H1 (cell line): Measurements from ENCODE around the gene LARP4B. TPM values are rescaled to one million over a fixed set of nuclear protein-coding genes. Genes with fewer than 3 reads are reported as not detected.

Experiments
- CTCF ChIA-PET: fragments of 300-600 bp; sonication (Branson Sonifier 250); formaldehyde crosslinking; loops from one replicate; lab custom pipeline; 2021; ENCODE audit not compliant: partially characterized antibody; lab: Charles Lee
- POLR2A ChIA-PET: fragments of 300-600 bp; sonication (Branson Sonifier 250); formaldehyde crosslinking; loops from one replicate; lab custom pipeline; 2021; ENCODE audit warnings: inconsistent platforms; ENCODE audit not compliant: partially characterized antibody; lab: Charles Lee
- DNase-seq, 2 experiments: peaks; one replicate each; pipeline versions ENCODE4 v3.0.0 to v3.0.0-alpha.2; 2010 to 2022; ENCODE audit warnings: low spot score in 2 of 2, low read depth in 1 of 2, mixed read lengths in 1 of 2
- FAIRE-seq: peaks from 2 replicates; lab custom pipeline; 2011; peaks lifted over from hg19 to GRCh38; lab: Jason Lieb, UNC
- H2AFZ ChIP-seq: 2 replicates; pipeline ENCODE4 v1.8.1; 2012; ENCODE audit warnings: low read length, inconsistent platforms
- H2AK5ac ChIP-seq: 2 replicates; pipeline ENCODE4 v1.6.1; 2013; ENCODE audit warnings: low read depth, low read length
- H2BK120ac ChIP-seq: replicated peaks from 2 replicates; pipeline ENCODE3; 2013; ENCODE audit warnings: low read depth, low read length, inconsistent platforms
- H2BK12ac ChIP-seq: 2 replicates; pipeline ENCODE4 v1.6.1; 2013; ENCODE audit warnings: low read depth, low read length
- H2BK15ac ChIP-seq: 2 replicates; pipeline ENCODE4 v1.6.1; 2013; ENCODE audit warnings: low read length
- H2BK20ac ChIP-seq: 2 replicates; pipeline ENCODE4 v1.6.1; 2013; ENCODE audit warnings: low read length
- H2BK5ac ChIP-seq: 2 replicates; pipeline ENCODE4 v1.6.1; 2013; ENCODE audit warnings: low read depth, low read length
- H3K14ac ChIP-seq: 2 replicates; pipeline ENCODE4 v1.6.1; 2013; ENCODE audit warnings: inconsistent platforms; ENCODE audit not compliant: insufficient read length
- H3K18ac ChIP-seq: 2 replicates; pipeline ENCODE4 v1.6.1; 2013; ENCODE audit warnings: low read length; ENCODE audit errors: extremely low read depth
- H3K23ac ChIP-seq: 2 replicates; pipeline ENCODE4 v1.6.1; 2013; ENCODE audit warnings: inconsistent platforms; ENCODE audit not compliant: insufficient read length
- H3K23me2 ChIP-seq: 2 replicates; pipeline ENCODE4 v1.6.1; 2013; ENCODE audit warnings: low read depth, low read length
- H3K27ac ChIP-seq: 2 replicates; pipeline ENCODE4 v1.6.1; 2011; ENCODE audit warnings: low read depth, low read length, inconsistent platforms
- H3K27me3 ChIP-seq, 4 experiments: replicated peaks in 1 of 4; 1 replicate in 1 of 4; 2 replicates in 3 of 4; pipeline versions ENCODE4 v1.6.1 to v1.8.1; 2011 to 2013; ENCODE audit warnings: low read length in 3 of 4, mild to moderate bottlenecking in 3 of 4, inconsistent platforms in 2 of 4, mixed read lengths in 2 of 4, moderate library complexity in 1 of 4; ENCODE audit not compliant: control insufficient read depth in 3 of 4, insufficient read depth in 3 of 4; ENCODE audit errors: extremely low read depth in 1 of 4
- H3K36me3 ChIP-seq, 4 experiments: 2 replicates each; pipeline versions ENCODE4 v1.6.1 to v1.8.1; 2011 to 2013; ENCODE audit warnings: mild to moderate bottlenecking in 4 of 4, low read length in 3 of 4, moderate library complexity in 2 of 4, control low read depth in 1 of 4, inconsistent platforms in 1 of 4; ENCODE audit not compliant: insufficient read depth in 4 of 4, control insufficient read depth in 2 of 4
- H3K4ac ChIP-seq: replicated peaks from 2 replicates; pipeline ENCODE3; 2013; ENCODE audit warnings: low read length, low read depth, mixed read lengths, inconsistent platforms; ENCODE audit not compliant: insufficient read length
- H3K4me1 ChIP-seq, 4 experiments: replicated peaks in 1 of 4; 1 replicate in 1 of 4; 2 replicates in 3 of 4; pipeline versions ENCODE4 v1.6.1 to v1.8.1; 2011 to 2013; ENCODE audit warnings: low read length in 3 of 4, inconsistent platforms in 2 of 4, mixed read lengths in 1 of 4; ENCODE audit not compliant: insufficient read depth in 4 of 4, control insufficient read depth in 3 of 4
- H3K4me2 ChIP-seq, 2 experiments: 2 replicates each; pipeline versions ENCODE4 v1.6.1 to v1.8.1; 2011 to 2013; ENCODE audit warnings: low read depth in 2 of 2, low read length in 2 of 2, control low read depth in 1 of 2, inconsistent platforms in 1 of 2, mild to moderate bottlenecking in 1 of 2; ENCODE audit not compliant: insufficient read depth in 1 of 2
- H3K4me3 ChIP-seq, 4 experiments: fragments of 200-600, 300-600 bp in 1 of 4; sonication (generic), shearing (Covaris generic), sonication (Bioruptor Twin) in 1 of 4; 2 replicates each; pipeline versions ENCODE4 v1.5.1 to v1.8.1; 2011 to 2016; ENCODE audit warnings: low read length in 4 of 4, low read depth in 3 of 4, control low read depth in 2 of 4, inconsistent platforms in 2 of 4, mild to moderate bottlenecking in 2 of 4, mixed read lengths in 1 of 4, moderate library complexity in 1 of 4; ENCODE audit not compliant: insufficient read depth in 2 of 4; ENCODE audit errors: extremely low read depth in 1 of 4
- H3K56ac ChIP-seq: replicated peaks from 2 replicates; pipeline ENCODE3; 2013; ENCODE audit warnings: low read depth, mild to moderate bottlenecking, mixed read lengths, low read length, inconsistent platforms; ENCODE audit not compliant: insufficient read length
- H3K79me1 ChIP-seq: 2 replicates; pipeline ENCODE4 v1.6.1; 2013; ENCODE audit warnings: low read depth, low read length, control low read depth
- H3K79me2 ChIP-seq, 2 experiments: 2 replicates each; pipeline versions ENCODE4 v1.6.1 to v1.8.1; 2012 to 2013; ENCODE audit warnings: low read length in 2 of 2, mild to moderate bottlenecking in 2 of 2, inconsistent platforms in 1 of 2; ENCODE audit not compliant: insufficient read depth in 2 of 2, control insufficient read depth in 1 of 2
- H3K9ac ChIP-seq, 4 experiments: replicated peaks in 1 of 4; 1 replicate in 1 of 4; 2 replicates in 3 of 4; pipeline versions ENCODE4 v1.6.1 to v1.8.1; 2011 to 2013; ENCODE audit warnings: low read depth in 3 of 4, low read length in 3 of 4, control low read depth in 2 of 4, mild to moderate bottlenecking in 2 of 4, moderate library complexity in 2 of 4, inconsistent platforms in 1 of 4; ENCODE audit errors: extremely low read depth in 1 of 4
- H3K9me3 ChIP-seq, 2 experiments: 2 replicates each; pipeline versions ENCODE4 v1.6.1 to v1.8.1; 2012 to 2013; ENCODE audit warnings: mild to moderate bottlenecking in 2 of 2, moderate library complexity in 2 of 2, control low read depth in 1 of 2, inconsistent platforms in 1 of 2, low read depth in 1 of 2, low read length in 1 of 2, mixed read lengths in 1 of 2; ENCODE audit not compliant: insufficient read depth in 2 of 2
- H4K20me1 ChIP-seq, 2 experiments: replicated peaks in 1 of 2; 2 replicates each; pipeline versions ENCODE3 to v1.8.1; 2011 to 2013; ENCODE audit warnings: inconsistent platforms in 2 of 2, low read length in 2 of 2, mild to moderate bottlenecking in 1 of 2; ENCODE audit not compliant: insufficient read depth in 2 of 2, control insufficient read depth in 1 of 2
- H4K5ac ChIP-seq: 2 replicates; pipeline ENCODE4 v1.6.1; 2013; ENCODE audit warnings: low read length, low read depth, mixed read lengths, inconsistent platforms; ENCODE audit not compliant: insufficient read length
- H4K8ac ChIP-seq: 2 replicates; pipeline ENCODE4 v1.8.0; 2013; ENCODE audit warnings: mild to moderate bottlenecking, moderate library complexity, low read length, inconsistent platforms; ENCODE audit not compliant: insufficient read depth; ENCODE audit errors: extremely low read depth
- H4K91ac ChIP-seq: replicated peaks from 2 replicates; pipeline ENCODE3; 2013; ENCODE audit warnings: low read length, mixed read lengths, inconsistent platforms; ENCODE audit not compliant: insufficient read length
- CHD2 ChIP-seq: IDR thresholded peaks from 2 replicates; pipeline ENCODE4 v1.6.1; 2012; ENCODE audit warnings: low read length, improper control_type of control experiment
- EP300 ChIP-seq, 2 experiments: IDR thresholded peaks; 1 replicate in 1 of 2; 2 replicates in 1 of 2; pipeline ENCODE4 v1.6.1; 2011 to 2012; ENCODE audit warnings: low read depth in 2 of 2, low read length in 2 of 2, mild to moderate bottlenecking in 2 of 2, borderline replicate concordance in 1 of 2, inconsistent platforms in 1 of 2, moderate library complexity in 1 of 2
- POU5F1 ChIP-seq: IDR thresholded peaks from 2 replicates; pipeline ENCODE4 v1.6.1; 2011; ENCODE audit warnings: low read depth, mild to moderate bottlenecking, low read length, moderate library complexity
- WGBS, 2 experiments: shearing (Covaris generic) in 1 of 2; methylation state at CpG; one replicate each; pipeline versions ENCODE4 v1.1.6 to v1.1.7; 2013 to 2015; ENCODE audit warnings: low lambda C conversion rate in 2 of 2, mixed read lengths in 2 of 2, inconsistent platforms in 1 of 2, low coverage in 1 of 2, missing lambda C conversion rate in 1 of 2; ENCODE audit not compliant: insufficient replicate concordance in 2 of 2, insufficient coverage in 1 of 2, insufficient read length in 1 of 2; ENCODE audit errors: extremely low coverage in 1 of 2, missing lambda C conversion rate in 1 of 2; 5-methylcytosine and 5-hydroxymethylcytosine counted together
- polyA plus RNA-seq, 7 experiments: library from polyadenylated mRNA; depleted of rRNA in 3 of 7; stranded (reverse) in 5 of 7; unstranded in 2 of 7; fragments of >200 nt in 5 of 7; fragments of 200-250 nt in 2 of 7; gene quantifications; 1 replicate in 5 of 7; 2 replicates in 1 of 7; 4 replicates in 1 of 7; pipeline versions ENCODE4 v1.2.1 to v1.2.3, GENCODE V29; 2011 to 2013; ENCODE audit warnings: missing spikeins in 2 of 7, mixed read lengths in 2 of 7
- total RNA-seq: library from RNA; stranded (reverse); fragmentation: NEBNext Ultra II Directional; extraction: Animal tissue kit (Norgen Biotek cat#: 25700); gene quantifications from 2 replicates; pipeline ENCODE4 v1.2.1, GENCODE V29; 2021

The LARP4B gene
- total and polyA plus RNA-seq, 2 of the 8 experiments (the other 6 are each of a cell fraction or from before 2014, with no cell fraction given): 20.1 to 78.6 TPM

- no peak overlapping the region for H3K56ac ChIP-seq
- peaks cover 0 to 4% (median 0%) of the 10 kb centered on the region in 4 experiments; a peak in 2 of 7 replicates for H3K27me3 ChIP-seq
- no peak overlapping the region; the same call in 1 of the 2 replicates for H2AK5ac ChIP-seq
- no peaks in the 10 kb centered on the region for H3K79me2 ChIP-seq
- no peak overlapping the region for H3K27ac ChIP-seq
- no peak for TF ChIP-seq CHD2
- TF ChIP-seq EP300 (IDR thresholded peaks at IDR 0.05; ENCODE audit: borderline replicate concordance in 1 of 2, low read depth in 2 of 2, low read length in 2 of 2): no peak
- TF ChIP-seq POU5F1: no peak
- H4K91ac ChIP-seq: no peak overlapping the region
- no peak overlapping the region for H3K4ac ChIP-seq
- H3K23me2 ChIP-seq: no peaks in the 10 kb centered on the region
- H4K8ac ChIP-seq: no peak overlapping the region
- H2BK120ac ChIP-seq: no peak overlapping the region
- ChIA-PET POLR2A (no interaction called here), CTCF (interaction anchor here (0.6 to 3.4 kb wide), 10 partner anchors 10 to 560 kb away, joined by 3 to 23 read pairs (median 4); no protein-coding TSS in a partner anchor)
- no peak overlapping the region for H4K5ac ChIP-seq
- 87% methylated on average over 24 of the region's 25 CpGs; no CpG with 5 or more reads in 1 of the 2 experiments for WGBS, 2 experiments
- no peak overlapping the region for H3K4me3 ChIP-seq
- H3K9ac ChIP-seq: no peak overlapping the region
- no peak for FAIRE-seq
- peaks cover 0 to 2% of the 10 kb centered on the region in 2 experiments for H4K20me1 ChIP-seq
- H2BK12ac ChIP-seq: no peak overlapping the region
- no peak overlapping the region for H3K14ac ChIP-seq
- H3K18ac ChIP-seq: no peak overlapping the region
- H3K23ac ChIP-seq: no peak overlapping the region
- peaks cover 2% of the 10 kb centered on the region in 2 experiments; a peak in 2 of 4 replicates for H3K9me3 ChIP-seq
- H3K4me2 ChIP-seq: no peak overlapping the region
- no peak overlapping the region for H2BK5ac ChIP-seq
- H2AFZ ChIP-seq: no peak overlapping the region
- peak in 1 of 2 experiments; percentile 43 for DNase-seq
- no peak overlapping the region for H2BK20ac ChIP-seq
- 0 out of 2 replicates have a peak overlapping the region, but pooled peaks have one; percentile 46 for H2BK15ac ChIP-seq
- no peaks in the 10 kb centered on the region for H3K36me3 ChIP-seq
- peaks cover 0 to 3% (median 0%) of the 10 kb centered on the region in 4 experiments; a peak in 3 of 7 replicates for H3K4me1 ChIP-seq
- H3K79me1 ChIP-seq: no peaks in the 10 kb centered on the region
Measured at GRCh38 chr10:790821-791551, 140.5 kb downstream of the LARP4B start.
